NB4 (cell line): Measurements from ENCODE around the gene GP1BB.
"Not testable (repeated sequence)": the region's sequence is repeated elsewhere in the genome, so short reads cannot be mapped to it uniquely, and the experiment has no call there.

Experiments
- DNase-seq: peaks from one replicate; pipeline ENCODE4 v3.0.0; 2010; ENCODE audit warnings: low read depth
- H3K4me3 ChIP-seq: one replicate; pipeline ENCODE4 v1.5.1; 2011; ENCODE audit warnings: mild to moderate bottlenecking, low read depth, low read length, moderate library complexity
- CTCF ChIP-seq: IDR thresholded peaks from one replicate; pipeline ENCODE4 v1.5.1; 2012; ENCODE audit warnings: low read depth, low read length
- MAX ChIP-seq: IDR thresholded peaks from 2 replicates; pipeline ENCODE4 v1.6.1; 2011; ENCODE audit warnings: low read depth, low read length
- MYC ChIP-seq: IDR thresholded peaks from 2 replicates; pipeline ENCODE4 v1.6.1; 2011; ENCODE audit warnings: low read depth, low read length
- POLR2A ChIP-seq: IDR thresholded peaks from 2 replicates; pipeline ENCODE4 v1.6.1; 2011; ENCODE audit warnings: mild to moderate bottlenecking; ENCODE audit not compliant: insufficient read length; ENCODE audit errors: extremely low read depth

Gene GP1BB

GRCh38 chr22:19693581-19693980 is 29.8 kb upstream of the GP1BB start:
- DNase-seq = no peak
- H3K4me3 ChIP-seq = no peak overlapping the region
- no peak for TF ChIP-seq MYC
- no peak for TF ChIP-seq POLR2A
- TF ChIP-seq CTCF = no peak
- TF ChIP-seq MAX = no peak

GRCh38 chr22:19693981-19694670 is 29.2 kb upstream of the GP1BB start:
- no peak for TF ChIP-seq CTCF
- no peak for TF ChIP-seq MAX
- no peak for TF ChIP-seq MYC
- no peak for TF ChIP-seq POLR2A
- DNase-seq = no peak
- no peak overlapping the region for H3K4me3 ChIP-seq

DNA sequence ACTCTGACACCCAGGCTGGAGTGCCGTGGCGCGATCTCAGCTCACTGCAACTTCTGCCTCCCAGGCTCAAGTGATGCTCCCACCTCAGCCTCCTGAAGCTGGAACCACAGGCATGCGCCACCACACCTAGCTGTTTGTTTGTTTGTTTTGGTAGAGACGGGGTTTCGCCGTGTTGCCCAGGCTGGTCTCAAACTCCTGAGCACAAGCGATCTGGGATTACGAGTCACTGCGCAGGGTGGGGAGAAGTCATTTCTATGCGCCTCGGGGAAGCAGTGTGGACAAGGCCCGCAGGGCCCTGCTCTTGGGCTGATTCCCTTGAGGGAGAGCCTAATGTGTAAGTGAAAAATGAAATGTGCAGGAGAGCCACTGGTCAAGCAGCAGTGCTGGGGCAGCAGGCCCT is 28.6 kb upstream of the GP1BB start:
- H3K4me3 ChIP-seq = no peak overlapping the region
- DNase-seq = no peak
- TF ChIP-seq MYC (no peak), POLR2A (no peak), CTCF (no peak), MAX (no peak)

DNA sequence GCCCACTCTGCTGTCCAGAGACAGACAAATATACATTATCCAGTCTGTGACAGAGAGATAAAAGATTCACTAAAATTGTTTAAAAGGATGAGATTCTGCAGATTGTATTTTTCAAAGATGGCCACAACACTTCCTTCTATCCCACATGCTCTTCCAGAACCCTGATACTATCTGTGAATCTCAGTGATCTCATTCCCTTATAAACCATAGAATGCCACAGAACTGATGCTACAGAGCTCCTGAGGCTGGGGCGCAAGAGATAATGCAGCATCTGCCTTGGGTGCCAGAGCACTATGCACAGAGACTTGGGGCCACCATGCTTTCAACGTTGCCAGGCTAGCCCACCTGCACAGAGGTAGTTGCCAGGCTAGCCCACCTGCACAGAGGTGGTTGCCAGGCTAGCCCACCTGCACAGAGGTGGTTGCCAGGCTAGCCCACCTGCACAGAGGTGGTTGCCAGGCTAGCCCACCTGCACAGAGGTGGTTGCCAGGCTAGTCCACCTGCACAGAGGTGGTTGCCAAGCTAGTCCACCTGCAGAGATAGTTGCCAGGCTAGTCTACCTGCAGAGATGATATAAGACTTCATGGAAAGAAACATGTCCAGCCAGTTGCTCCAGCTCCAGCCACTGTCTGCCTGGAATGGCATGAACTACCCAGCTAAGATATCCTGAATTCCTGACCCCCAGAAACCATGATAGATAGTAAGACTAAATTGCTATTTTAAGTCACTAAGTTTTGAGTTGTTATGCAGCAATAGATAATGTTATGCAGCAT is 26.6 kb upstream of the GP1BB start:
- DNase-seq = no peak
- no peak for TF ChIP-seq MAX
- no peak for TF ChIP-seq CTCF
- no peak for TF ChIP-seq POLR2A
- no peak for TF ChIP-seq MYC
- no peak overlapping the region for H3K4me3 ChIP-seq

DNA sequence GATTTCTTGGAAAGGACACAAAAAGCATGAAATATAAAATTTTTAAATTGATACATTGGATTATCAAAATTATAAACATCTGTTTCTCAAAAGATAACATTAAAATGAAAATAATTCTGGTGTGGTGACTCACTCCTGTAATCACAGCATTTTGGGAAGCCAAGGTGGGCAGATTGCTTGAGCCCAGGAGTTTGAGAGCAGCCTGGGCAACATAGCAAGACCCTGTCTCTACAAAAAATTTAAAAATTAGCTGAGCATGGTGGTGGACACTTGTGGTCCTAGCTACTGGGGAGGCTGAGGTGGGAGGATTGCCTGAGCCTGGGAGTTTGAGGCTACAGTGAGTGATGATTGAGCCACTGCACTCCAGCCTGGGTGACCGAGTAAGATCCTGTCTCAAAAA is 25.5 kb upstream of the GP1BB start:
- DNase-seq, H3K4me3 ChIP-seq: not testable (repeated sequence)

DNA sequence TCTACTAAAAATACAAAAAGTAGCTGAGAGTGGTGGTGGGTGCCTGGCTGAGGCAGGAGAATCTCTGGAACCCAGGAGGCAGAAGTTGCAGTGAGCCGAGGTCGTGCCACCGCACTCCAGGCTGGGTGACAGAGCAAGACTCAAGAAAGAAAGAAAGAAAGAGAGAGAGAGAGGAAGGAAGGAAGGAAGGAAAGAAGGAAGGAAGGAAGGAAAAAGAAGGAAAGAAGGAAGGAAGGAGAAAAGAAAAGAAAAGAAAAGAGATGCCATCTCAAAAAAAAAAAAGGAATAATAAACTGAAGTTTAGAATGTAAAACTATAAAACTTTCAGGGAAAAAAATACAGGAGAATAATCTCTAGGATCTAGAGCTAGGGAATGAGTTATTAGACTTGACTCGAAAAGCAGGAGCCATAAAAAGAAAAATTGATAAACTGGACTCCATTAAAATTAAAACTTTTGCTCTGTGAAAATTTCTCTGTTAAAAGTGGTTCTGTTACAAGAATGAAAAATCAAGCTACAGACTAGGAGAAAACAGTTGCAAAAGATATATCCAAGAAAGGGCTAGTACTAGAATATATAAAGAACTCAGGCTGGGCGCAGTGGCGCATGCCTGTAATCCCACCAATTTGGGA is 22.4 kb upstream of the GP1BB start:
- no peak overlapping the region for H3K4me3 ChIP-seq
- DNase-seq = no peak
- TF ChIP-seq CTCF (no peak), MAX (no peak), POLR2A (no peak), MYC (no peak)
